NCI-H1417 treated with DMSO at 0.1 percent for 48 hours (cell line): ENCODE measurements around the gene SPIN1.
"Not testable (repeated sequence)": the region's sequence is repeated elsewhere in the genome, so short reads cannot be mapped to it uniquely, and the experiment has no call there.

Experiments used
- DNase-seq: peaks from one replicate; lab custom pipeline; 2025; lab: John Stamatoyannopoulos, UW

SPIN1 gene

DNA sequence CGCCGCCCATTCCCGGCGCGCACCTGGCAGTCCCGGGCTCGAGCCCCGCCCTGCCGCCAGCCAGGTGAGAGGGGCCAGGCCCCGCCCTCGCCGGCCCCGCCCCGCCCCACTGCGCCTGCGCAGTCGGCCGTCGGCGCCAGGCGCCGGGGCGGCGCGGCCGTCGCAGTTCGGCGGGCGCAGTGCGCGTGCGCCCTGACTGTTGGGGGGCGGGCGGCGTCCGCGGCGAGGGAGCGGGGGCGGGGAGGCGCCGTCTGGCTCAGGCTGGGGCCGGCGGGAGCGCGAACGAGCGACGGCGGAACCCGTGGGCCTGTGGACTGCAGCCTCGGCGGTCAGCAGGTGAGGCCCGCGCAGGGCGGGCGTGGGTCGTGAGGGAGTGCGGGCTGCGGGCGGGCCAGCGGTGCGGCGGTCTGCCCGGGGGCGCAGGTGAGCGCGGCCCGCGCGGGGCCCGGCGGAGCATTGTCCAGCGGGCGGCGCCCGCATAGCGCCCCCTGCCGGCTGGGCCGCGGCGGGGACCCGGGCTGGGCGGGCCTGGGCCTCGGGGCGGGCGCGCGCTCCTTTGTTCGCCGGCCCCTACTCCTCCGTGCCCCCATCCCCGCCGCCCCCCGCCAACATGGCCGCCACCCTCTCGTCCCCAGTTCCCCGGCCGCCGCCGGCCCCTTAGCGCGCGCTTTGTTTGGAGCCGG lies at the start of gene SPIN1:
Gene SPIN1, plus strand, starts transcription at position 242 of the 683 bp plus-strand sequence. CDS start 38,096 bp downstream, outside the sequence.
- peak; percentile 52 for DNase-seq

GRCh38 chr9:88339317-88339716 lies 48.9 kb upstream of the SPIN1 start:
- no peak for DNase-seq

DNA sequence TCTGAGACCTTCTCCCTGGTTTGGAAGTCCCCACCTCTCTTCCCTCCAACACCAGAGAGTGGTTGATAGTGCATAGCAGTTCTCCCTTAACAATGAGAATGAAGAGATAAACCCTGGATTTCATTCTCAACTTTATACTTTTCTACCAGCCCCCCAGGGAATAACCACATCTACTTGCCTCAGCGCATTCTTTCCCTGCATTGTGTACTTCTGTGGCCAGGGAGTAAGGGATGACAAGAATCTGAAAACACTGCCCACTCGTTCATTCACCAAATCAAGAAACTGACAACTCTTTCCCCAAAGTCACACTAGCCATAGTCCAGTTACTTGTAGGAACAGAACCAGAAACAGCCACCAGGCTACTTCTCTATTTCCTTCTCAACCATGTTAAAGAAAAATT lies 46.0 kb upstream of the SPIN1 start:
- no peak for DNase-seq

GRCh38 chr9:88344013-88344412 lies 44.2 kb upstream of the SPIN1 start:
- DNase-seq = no peak

GRCh38 chr9:88350354-88350753 lies 37.9 kb upstream of the SPIN1 start:
- not testable (repeated sequence) for DNase-seq

DNA sequence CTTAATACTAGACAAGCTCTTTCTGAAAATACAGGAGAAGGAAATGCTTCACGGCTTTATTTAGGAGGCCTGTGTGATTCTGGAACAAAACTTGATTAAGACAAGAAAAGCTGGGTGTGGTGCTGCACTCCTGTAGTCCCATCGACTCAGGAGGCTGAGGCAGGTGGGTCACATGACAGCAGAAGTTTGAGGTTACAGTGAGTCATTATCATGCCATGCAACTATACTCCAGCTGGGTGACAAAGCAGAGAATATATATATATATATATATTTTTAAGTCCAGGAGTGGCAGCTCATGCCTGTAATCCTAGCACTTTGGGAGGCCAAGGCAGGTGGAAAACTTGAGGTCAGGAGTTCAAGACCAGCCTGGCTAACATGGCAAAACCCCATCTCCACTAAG lies 33.1 kb upstream of the SPIN1 start:
- DNase-seq = no peak

DNA sequence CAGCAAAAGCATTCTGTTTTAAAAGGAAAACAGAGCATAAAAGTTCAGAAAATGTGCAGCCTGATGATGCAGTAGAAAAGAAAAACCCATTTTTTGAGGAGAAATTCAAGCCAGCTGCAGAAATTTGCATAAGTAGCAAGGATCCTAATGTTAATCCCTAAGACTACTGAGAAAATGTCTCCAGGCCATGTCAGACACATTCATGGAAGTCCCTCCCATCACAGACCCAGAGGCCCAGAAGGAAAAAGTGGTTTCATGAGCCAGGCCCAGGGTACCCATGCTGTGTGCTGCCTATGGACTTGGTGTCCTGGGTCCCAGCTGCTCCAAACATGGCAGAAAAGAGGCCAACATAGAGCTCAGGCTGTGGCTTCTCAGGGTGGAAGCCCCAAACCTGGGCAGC lies 31.0 kb upstream of the SPIN1 start:
- DNase-seq = not testable (repeated sequence)

DNA sequence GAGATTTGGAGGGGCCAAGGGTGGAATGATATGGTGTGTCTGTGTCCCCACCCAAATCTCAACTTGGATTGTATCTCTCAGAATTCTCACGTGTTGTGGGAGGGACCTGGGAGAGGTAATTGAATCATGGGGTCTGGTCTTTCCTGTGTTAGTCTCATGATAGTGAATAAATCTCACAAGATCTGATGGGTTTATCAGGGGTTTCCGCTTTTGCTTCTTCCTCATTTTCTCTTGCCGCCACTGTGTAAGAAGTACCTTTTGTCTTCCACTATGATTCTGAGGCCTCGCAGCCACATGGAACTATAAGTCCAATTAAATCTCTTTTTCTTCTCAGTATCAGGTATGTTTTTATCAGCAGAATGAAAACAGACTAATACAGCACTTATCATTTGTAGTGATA lies 29.5 kb upstream of the SPIN1 start:
- no peak for DNase-seq

- no peak for DNase-seq
These were observed 28.3 kb upstream of the SPIN1 start for GRCh38 chr9:88359974-88360373.

DNA sequence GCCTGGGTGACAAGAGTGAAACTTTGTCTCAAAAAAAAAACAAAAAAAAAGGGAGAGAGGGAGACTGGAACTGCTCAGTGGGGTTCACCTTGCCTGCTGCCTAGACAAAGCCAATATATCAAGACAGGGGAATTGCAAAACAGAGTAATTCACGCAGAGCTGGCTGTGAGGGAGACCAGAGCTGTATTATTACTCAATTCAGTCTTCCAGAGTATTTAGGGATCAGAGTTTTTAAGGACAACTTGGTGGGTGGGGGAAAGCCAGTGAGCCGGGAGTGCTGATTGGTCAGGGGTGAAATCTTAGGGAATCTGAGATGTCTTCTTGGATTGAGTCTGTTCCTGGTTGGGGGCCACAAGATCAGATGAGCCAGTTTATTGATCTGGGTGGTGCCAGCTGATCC lies 25.6 kb upstream of the SPIN1 start:
- no peak for DNase-seq

DNA sequence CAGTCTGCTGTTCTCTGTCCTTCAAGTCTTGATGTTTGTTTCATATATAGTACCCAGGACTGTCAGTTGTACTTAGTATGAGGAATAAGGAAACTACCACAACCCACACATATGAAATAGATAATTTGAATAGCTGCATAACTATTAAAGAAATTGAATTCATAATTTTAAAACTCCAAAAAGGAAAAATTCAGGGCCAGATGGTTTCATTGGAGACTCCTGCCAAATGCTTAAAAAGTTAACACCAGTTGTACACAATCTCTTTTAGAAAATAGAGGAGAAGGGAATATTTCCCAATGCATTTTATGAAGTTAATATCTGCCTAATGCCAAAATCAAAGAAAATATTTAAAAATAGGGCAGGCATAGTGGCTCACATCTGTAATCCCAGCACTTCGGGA lies 24.6 kb upstream of the SPIN1 start:
- DNase-seq = no peak

DNA sequence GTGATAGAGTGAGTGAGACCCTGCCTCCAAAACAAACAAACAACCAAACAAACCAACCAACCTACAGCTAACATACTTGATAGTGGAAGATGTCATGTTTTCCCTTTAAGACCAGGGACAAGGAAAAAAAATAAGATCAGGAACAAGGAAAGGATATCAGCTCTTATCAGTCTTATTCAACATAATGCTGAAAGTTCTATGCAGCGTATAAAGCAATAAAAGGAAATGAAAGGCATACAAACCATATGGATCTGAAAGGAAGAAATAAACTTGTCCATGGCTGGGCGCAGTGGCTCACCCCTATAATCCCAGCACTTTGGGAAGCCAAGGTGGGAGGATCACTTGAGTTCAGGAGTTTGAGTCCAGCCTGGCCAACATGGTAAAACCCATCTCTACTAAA lies 23.5 kb upstream of the SPIN1 start:
- DNase-seq = no peak

DNA sequence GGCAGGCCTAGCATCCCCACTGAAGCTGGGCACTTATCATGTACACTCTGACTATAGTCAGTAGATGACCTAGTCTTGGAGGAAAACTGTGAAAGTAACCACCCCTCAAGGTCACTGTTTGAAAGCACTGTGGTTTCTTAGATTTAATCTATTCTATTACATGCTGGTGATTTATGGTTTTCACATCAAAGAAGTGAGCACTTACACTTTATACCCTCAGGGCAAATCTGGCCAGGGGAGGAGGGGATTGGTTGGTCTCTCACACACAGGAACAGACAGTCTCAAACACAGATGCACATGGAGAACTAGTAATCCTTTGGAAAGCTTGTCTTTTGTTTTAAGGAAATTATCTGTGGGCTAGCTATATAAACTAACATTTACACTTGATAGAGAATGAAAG lies 17.9 kb upstream of the SPIN1 start:
- no peak for DNase-seq

DNA sequence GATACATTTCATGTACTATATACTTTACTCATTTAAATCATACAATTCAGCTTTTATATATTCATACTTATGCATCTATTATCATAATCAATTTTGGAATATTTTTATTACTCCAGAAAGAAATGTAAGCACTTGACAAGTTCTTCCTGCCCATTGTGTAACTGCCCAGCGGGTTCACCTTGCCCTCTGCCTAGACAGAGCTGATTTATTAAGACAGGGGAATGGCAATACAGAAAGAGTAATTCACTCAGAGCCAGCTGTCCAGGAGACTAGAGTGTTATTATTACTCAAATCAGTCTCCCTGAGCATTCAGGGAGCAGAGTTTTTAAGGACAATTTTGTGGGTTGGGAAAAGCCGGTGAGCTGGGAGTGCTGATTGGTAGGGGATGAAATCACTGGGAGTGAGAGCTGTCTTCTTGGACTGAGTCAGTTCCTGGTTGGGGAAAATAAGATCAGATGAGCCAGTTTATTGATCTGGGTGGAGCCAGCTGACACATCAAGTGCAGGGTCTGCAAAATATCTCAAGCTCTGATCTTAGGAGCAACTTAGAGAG lies 16.1 kb upstream of the SPIN1 start:
- DNase-seq = no peak

DNA sequence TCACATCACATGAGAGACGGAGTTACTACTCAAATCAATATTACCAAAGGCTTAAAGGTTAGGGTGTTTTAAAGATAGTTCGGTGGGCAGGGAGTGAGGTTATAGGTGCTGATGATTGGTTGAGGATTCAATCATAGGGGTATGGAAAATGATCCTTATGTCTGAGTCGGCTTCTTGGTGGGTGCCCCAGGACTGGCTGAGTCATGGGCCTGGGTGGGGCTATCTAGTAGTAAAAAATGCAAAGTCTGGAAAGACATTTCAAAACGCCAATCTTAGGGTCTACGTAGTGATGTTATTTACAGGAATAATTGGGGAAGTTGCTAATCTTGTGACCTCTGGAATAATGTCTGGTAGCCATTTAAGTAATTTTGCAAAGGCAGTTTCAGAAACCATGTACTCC lies 15.2 kb upstream of the SPIN1 start:
- no peak for DNase-seq

DNA sequence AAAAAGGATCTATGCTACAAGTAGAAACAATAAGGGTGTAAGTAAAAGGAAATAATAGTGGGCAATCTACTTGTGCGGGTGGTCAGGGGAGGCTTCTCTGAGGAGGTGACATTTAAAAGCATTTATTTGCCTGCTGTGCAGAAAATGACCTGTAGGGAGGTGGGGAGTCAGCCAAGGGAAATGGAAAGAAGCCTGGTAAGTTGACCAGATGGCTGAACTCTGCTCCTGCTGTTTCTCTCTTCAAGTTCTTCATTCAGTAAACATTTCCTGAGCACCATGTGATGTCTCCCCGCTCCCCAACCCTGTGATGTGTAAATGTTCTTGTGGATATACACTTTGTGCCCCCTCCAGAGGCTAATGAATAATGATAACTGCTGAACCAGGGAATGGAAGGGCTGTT lies 9.9 kb upstream of the SPIN1 start:
- DNase-seq = no peak

- DNase-seq = no peak
These were observed 8.9 kb upstream of the SPIN1 start for GRCh38 chr9:88379352-88379751.

DNA sequence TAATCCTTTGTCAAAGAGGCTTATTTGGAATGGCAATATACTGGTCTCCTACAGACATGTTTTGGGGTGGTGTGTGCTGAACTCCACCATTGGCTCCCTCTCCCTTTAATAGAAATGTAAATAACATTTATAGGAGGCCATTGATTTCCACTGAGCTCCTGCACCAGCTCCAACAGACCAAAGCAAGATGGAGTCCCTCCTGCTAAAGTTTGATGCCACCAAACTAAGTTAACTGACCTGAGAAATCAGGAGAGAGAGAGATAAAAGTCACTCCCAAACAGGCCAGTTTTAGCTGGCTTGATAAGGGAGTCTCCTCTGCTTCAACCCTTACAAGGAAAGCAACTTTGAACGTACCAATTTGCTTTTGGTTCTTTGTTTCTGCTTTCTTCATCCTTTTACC lies 8.1 kb upstream of the SPIN1 start:
- DNase-seq = no peak

DNA sequence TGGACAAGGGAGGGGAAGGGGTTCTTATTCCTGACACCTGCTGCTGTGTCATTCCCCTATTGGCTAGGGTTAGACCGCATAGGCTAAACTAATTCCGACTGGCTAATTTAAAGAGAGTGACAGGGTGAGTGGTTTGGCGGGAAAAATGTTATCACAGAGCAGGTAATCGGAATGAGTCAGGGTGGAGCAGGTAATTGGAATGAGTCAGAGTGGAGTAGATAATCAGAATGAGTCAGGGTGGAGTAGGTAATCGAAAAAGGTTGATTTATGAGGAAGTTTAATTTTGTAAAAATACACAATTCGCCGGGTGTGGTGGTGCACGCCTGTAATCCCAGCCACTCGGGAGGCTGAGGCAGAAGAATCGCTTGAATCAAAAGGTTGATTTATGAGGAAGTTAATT lies 6.9 kb upstream of the SPIN1 start:
- DNase-seq = not testable (repeated sequence)

DNA sequence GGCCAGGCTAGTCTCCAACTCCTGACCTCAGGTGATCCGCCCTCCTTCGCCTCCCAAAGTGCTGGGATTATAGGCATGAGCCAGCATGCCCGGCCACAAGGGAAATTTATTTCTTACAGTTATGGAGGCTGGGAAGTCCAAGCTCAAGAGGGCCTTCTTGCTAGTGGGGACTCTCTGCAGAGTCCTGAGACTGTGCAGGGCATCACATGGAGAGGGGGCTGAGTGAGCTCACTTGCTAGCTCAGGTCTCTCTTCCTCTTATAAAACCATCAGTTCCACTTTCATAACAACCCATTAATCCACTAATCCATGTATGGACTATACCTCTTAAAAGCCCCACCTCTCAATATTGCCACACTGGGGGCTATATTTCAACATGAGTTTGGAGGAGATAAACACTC lies 5.1 kb upstream of the SPIN1 start:
- no peak for DNase-seq

DNA sequence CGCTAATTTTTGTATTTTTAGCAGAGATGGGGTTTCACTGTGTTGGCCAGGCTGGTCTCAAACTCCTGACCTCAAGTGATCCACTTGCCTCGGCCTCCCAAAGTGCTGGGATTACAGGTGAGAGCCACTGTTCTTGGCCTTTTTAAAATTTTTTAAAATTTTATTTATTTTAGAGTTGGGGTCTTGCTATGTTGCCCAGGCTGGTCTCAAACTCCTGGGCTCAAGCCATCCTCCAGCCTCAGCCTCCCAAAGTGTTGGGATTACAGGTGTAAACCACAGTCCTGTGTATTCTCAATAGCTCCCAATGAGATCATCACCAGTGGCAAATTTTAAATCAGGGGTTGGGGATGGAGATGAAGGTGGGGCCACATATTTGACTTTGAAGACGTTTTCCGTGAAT lies 2.1 kb upstream of the SPIN1 start:
- not testable (repeated sequence) for DNase-seq

DNA sequence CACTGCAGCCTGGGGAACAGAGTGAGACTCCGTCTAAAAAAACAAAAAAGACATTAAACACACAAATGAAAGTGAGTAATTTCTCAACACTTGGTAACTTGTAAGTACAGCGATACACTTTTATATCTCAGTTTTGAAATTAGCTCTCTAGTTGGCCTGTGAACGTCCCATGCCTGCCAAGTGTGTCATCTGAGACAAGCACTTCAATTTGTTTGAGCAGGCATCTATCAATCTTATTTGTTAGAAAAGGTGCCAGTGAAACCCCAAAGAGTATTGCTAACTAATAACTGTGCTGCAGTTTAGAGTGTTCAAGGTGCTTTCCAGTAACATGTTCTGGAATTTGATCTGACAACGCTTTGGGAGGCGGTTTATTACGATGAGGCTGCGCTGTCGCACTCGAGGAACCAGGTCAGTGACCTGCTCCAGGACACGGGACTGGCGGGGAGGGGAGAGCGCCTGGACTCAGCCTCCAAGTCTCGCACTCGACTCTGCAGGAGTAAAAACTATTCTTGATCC lies 1.1 kb upstream of the SPIN1 start:
- no peak for DNase-seq

DNA sequence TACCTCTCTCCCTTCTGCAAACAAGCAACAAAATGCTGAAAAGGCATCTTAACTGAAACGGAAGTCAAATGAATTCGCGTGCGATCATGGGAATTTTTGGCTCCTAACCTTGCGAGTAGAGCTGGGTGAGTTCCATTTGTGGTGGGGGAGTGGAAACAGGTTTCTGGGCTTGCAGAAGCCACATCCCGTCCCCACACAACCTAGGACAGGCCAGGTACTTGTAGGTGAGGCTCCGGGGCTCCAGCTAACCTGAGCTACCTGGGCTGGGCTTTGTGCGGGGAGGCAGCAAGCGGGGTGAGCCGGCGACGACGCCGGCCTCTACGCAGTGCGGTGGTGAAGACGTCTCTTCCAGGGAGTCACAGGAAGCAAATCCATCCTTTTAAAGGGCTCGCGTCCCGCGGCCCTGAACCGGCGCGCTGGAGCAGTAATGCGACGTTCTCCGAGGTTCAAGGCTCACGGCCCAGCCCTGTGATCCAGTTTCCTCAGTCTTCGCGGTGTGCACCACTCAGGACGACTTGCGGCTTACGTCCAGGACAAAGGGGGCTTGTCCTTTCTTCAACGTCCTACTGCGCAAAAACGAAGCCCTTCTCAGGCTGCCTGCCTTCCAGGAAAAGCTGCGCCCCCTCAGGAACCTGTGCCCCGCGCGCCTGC lies 567 bp upstream of the SPIN1 start:
- DNase-seq = no peak
